NCI-H2029 (cell line): ENCODE measurements around the gene IFITM2.
A peak's percentile ranks its signal among the peaks of the same experiment; 100 is the strongest.
"Not testable (repeated sequence)": the region's sequence is repeated elsewhere in the genome, so short reads cannot be mapped to it uniquely, and the experiment has no call there.

Experiments
- DNase-seq: peaks from one replicate; lab custom pipeline; 2025; lab: John Stamatoyannopoulos, UW

IFITM2 gene

GRCh38 chr11:325796-326591 is 18.4 kb downstream of the IFITM2 start:
- no peak for DNase-seq

GRCh38 chr11:326592-326841 is 18.9 kb downstream of the IFITM2 start:
- no peak for DNase-seq

DNA sequence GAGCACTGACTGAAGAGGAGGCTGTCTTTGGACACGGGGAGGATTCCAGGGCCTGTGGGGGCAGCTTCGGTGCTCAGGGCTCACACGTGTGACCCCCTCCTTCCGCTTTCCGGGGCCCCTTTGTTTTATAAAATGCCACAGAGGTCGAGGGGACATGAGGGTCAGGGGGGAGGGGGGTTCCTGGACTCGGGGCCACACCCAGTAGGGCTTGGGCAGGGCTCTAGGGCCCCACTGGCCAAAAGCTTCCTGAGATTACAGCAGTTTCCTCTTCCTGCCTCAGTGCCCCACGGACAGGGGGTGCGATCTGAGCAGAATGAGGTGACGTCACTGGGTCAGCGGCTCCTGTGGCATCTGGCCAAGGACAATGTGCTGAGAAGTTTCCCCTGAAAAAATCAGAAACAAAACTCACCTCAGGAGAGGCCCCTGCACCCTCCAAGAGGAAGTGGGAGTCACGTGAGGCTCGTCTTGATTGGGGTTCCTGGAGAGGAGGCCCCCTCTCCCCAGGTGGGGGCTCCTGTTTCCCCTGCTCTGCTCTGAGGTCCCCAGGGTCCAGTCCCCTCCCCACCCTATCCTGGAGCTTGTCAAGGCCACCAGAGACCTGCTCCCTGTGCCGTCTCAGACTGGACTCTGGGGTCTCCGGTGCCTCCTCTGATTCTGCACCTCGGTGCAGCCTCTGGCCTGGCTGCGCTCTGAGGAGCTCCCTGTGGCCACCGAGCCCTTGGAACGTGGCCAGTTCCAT is 19.4 kb downstream of the IFITM2 start:
- peak; percentile 1 for DNase-seq

DNA sequence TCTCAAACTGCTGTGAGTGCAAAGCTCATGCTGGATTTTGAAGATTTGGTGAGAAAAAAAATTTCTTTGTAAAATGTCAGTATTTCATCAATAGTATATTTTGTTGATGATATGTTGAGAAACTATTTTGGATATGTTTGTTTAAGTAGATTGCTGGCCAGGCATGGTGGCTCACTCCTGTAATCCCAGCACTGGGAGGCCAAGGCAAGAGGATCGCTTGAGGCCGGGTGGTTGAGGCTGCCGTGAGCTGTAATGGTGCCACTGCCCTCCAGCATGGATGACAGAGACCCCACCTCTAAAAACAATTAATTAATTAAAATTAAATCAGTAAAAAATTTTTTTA is 19.9 kb downstream of the IFITM2 start:
- DNase-seq = no peak

DNA sequence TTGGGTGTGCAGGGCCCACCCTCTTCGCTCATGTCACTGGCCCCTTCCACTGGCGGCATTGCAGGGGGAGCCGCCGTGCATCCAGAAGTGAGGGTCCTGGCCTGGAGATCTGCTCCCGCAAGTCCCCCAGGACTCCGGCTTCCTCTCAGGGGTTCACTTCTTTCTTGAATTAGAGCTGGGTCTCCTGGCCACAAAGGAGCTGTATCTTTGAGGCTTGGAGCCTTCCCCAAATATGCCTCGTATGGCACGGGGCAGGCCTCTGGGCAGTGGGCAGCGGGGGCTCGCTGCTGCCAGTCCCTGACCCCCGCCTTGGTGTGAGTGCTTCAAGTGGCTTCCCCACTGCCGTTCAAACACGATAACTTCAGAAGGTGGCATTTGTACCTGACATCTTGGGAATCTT is 20.4 kb downstream of the IFITM2 start:
- no peak for DNase-seq

GRCh38 chr11:328516-329100 is 21.0 kb downstream of the IFITM2 start:
- not testable (repeated sequence) for DNase-seq

- DNase-seq = no peak
Measured at GRCh38 chr11:329886-330253, 22.3 kb downstream of the IFITM2 start.

DNA sequence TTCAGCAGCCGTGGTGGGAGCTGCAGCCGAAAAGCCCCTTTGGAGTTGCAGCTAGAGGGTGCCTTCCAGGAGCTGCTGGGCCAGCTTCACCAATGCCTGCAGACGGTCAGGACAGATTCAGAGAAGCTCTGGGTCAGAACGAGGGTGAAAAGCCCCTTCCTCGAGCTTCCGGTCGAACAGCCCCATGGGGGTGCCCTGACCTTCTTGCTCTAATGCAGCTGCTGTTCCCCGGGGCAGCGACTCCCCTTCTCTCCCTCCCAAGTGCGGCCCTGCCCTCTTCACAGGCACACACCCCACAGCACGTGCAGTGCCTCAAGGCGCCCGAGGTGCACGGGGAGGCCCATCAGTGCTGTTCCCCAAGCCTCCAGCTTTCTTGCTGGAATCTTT is 22.7 kb downstream of the IFITM2 start:
- no peak for DNase-seq

- no peak for DNase-seq
Measured at GRCh38 chr11:330694-331357, 23.2 kb downstream of the IFITM2 start.

GRCh38 chr11:331358-332060 is 23.9 kb downstream of the IFITM2 start:
- no peak for DNase-seq

GRCh38 chr11:332651-333480 is 25.2 kb downstream of the IFITM2 start:
- no peak for DNase-seq

DNA sequence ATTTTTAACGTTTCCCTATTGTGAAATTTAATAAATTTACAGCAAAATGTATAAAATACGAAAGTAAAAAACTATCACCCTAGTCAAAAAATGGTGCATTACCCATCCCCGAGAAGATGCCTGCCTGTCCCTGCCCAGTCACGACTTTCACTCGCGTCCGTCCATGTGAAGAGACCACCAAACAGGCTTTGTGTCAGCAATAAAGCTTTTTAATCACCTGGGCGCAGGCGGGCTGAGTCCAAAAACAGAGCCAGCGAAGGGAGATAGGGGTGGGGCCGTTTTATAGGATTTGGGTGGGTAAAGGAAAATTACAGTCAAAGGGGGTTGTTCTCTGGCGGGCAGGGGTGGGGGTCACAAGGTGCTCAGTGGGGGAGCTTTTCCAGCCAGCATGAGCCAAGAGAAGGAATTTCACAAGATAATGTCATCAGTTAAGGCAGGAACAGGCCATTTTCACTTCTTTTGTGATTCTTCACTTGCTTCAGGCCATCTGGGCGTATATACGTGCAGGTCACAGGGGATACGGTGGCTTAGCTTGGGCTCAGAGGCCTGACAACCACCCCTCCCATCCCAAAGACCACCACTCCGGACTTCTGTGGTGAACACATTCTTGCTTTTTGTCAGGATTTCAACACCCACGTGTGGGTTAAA is 26.1 kb downstream of the IFITM2 start:
- not testable (repeated sequence) for DNase-seq

GRCh38 chr11:334264-334994 is 26.8 kb downstream of the IFITM2 start:
- no peak for DNase-seq

DNA sequence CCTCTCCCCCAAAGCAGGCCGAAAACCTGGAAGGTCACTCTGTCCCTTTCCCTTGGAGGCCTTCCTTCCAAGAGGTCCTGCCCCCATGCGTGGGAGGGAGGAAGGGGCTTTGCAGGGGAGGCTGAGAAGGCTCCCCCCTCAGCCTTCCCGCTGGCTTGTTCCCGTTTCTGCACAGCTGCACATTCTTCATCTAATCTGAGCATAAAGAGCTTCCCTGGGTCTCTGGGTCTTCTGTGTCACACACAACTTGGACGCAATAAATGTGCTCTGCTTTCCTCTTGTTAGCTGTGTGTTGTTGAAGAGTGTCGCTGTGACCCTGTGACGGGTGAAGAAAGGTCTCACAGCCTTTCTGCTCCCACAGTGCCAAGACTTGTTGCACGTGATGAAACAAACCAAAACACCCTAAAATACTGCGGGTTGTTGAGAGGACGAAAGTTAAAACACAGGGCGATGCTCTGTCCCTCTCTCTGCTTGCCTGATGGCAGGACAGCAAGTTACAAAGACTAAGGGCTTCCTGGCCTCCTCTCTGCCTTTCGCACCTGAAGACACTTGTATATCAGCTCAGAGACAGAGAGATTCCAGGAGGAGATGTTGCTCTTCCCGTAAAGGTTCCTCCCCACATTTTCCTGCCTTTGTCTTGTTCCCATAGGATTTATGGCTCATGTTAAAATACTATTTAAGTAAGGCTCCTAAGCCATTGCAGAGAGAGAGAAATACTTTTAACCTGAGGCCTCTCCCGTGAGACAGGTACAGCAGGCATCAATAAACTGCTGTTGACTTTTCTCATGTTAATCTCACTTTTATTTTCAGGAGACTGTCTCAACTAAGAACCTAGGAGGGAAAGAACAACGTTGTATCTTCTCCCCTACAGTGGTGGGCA is 28.4 kb downstream of the IFITM2 start:
- DNase-seq = no peak

DNA sequence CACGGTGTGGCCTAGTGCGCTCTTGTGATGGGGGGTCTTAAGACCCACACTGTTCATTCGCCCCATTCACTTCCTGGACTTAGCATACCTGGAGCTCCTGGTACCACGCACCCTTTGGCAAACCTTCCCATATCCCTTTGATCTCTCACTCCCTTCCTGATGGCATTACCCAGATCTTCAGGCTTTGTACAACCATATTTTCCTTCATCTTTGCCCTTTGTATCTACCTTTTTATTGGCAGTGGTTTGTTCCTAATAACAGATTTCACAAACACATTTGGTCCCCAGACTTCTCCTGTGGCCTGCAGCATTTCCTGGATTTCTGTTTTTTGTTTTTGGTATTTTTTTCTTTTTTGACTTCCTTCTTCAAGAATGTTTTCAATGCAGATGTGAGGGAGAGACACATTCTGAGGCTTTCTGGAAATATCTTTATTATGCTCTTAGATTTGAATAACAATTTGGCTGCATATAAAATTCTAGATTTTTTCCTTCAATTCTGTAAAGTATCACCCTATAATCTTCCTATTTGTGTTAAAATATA is 29.1 kb downstream of the IFITM2 start:
- no peak for DNase-seq

DNA sequence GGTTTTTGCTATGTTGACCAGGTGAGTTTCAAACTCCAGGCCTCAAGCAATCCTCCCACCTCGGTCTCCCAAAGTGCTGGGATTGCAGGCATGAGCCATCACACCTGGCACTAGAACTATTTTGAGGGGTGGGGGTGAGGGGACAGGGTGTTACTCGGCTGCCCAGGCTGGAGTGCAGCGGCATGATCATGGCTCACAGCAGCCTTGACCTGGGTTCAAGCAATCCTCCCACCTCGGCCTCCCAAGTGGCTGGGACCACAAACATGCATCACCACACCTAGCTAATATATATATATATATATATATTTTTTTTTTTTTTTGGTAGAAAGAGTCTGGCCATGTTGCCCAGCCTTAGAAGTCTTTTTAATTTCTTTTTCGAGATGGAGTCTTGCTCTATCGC is 30.1 kb downstream of the IFITM2 start:
- DNase-seq = no peak

DNA sequence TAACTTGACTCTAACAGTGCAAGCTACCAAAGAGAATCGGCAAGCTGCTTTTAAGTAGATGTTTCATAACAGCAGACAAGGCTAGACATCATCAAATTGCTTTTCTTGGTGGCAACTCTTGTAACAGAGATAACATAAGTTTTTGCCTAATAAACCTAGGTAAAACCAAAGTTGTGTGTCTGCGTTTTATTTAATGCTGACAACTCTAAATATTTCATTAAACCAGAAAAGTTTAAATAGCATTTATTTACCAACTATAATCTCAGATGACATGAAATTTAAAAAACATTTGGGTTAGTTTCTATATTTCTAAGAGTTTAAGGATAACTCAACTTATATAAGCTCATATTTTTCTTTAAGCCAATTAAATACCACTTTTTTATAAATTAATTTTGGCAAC is 32.3 kb downstream of the IFITM2 start:
- DNase-seq = no peak

DNA sequence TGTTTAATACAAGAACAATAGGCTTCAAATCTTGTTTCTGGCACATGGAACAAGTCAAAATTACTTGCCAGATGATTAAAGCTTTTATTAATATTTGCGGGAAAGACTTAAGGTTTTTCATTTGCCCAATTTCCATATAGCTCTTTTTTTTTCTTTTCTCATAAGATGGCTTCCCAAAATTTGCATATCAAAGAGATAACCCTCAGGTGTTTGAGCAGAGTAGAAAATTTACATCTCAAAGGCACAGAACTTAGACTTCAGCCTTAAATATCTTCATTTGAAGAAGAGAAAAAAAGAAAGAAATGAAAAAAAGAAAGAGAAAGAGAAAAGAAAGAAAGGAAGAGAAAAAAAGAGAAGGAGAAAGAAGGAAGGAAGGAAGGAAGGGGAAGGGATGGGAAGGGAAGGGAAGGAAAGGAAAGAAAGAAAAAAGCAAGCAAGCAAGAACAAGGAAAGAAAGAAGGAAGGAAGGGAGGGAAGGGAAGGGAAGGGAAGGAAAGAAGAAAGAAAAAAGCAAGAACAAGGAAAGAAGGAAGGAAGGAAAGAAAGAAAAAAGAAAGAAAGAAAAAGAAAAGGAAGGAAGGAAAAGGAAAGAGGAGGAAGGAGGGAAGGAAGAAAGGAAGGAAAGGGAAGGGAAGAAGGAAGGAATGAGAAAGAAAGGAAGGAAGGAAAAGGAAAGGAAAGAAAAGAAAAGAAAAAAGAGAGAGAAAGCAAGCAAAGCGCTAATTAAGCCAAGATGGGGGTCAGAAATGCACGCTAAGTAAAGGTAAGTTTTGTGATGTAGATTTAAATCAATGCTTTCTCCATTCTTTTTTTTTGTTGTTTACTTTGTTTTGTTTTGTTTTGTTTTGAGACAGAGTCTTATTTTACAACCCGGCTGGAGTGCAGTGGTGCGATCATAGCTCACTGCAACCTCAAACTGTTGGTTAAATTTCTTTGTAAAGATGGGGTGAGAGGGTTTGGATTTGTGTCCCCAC is 33.2 kb downstream of the IFITM2 start:
- DNase-seq = no peak
